GM19324 (cell line): Measurements from ENCODE around the gene PID1.

ENCODE experiments used
- ATAC-seq: cut with Tn5 transposase; IDR thresholded peaks from one replicate; pipeline ENCODE4 v1.9.1; 2021; ENCODE audit warnings: mild to moderate bottlenecking, moderate library complexity; ENCODE audit not compliant: unreplicated experiment, low FRiP score

PID1 gene

DNA sequence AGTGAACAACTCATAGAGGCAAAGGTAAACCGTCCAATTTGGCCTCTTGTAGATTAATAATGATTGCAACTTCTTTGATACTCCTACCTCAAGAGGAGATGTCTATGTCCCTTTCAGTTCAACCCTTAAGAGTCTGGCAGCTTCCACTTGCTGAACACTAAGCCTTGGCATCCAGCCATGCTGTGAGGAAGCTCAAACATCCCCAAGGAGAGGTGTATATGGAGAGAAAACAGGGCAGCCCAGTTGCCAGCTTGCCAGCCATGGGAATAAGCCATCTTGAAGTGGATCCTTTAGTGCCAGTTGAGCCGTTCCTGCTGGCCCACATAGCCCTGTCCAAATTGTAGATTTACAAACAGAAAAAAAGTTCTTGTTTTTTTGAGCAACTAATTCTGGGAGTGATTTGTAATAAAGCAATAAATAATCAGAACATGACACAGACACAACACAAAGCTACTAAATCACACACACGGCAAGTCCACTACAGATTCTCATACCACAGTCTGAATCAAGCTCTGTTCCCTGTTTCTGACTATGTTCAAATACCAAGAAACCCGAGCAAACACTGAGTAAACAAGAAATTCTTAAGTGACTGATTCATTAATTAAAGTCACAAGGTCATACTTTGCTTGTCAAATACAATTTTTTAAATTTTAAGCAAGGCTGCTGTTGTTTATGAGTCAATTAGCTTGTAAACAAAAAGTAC is 96.1 kb downstream of the PID1 start:
- ATAC-seq: no peak

DNA sequence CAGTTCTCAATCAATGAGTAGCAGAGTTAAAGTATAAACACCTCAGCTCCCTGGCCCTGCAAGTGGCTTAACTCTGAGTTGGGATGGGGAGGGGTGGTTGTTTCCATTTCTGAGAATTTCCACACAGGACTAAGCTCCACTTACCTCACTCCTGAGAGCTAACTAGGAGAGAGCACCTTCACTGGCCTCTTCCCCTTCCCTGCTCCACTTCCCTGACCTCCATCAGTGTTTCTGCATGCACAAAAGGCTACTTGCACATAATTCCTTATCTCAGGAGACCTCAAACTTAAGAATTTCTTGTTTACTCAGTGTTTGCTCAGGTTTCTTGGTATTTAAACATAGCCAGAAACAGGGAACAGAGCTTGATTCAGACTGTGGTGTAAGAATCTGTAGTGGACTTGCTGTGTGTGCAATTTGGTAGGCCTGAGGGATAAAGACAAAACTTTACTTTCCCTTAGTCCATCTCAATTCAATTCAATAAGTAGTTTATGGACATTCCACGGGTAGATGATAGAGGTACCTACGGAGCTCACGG is 97.2 kb downstream of the PID1 start:
- ATAC-seq: no peak

DNA sequence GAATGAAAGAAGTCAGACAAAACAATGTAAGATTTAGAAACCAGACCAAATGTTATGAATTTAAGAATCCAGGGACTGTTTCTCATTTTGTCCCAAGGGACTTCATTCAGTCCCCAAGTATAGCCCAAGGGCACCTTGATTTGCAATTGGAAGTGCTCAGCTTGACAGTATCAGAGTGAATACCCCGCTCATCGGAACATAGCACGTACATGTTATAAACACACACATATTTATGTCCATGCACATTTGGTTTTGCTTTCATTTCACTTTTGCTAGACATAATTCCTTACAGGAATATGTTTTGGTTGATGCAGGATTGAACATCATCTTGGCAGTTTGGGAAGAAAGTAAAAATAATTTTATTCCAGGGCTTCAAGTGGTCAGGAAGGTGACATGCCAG is 100.2 kb downstream of the PID1 start:
- no peak for ATAC-seq

DNA sequence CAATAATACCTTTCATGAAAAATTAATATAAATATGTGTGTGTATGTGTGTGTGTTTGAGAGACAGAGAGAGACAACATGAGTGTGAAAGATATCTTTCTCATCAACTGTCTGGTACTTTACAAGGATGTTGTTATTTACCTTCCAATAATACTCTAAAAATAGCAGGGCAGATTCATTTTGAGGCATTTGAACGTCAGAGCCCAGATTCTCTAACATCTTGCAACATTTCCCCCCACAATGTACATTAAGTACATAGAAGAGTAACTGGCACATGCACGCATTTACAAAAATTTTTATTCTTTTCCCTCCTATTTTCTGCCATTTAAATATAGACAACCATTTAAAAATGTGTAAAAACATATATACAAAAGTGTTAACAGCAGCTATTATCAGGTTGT is 100.9 kb downstream of the PID1 start:
- ATAC-seq: no peak

DNA sequence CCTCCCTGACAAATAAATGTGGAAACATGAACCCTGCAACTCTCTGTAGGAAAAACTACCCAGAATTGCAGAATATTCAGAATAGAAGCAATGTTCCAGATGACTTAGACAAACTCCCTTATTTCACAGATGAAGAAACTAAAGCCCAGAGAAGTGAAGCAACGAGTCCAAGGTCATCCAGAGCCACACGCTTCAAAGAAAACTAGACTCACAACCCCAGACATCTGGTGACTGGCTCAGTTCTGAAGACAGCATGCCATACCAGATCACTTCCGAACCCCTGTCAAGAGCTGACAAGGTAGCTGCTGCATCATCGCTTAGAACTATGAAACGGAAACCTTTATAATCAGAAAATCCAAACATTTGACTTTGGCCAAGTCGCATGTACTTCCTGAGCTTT is 101.3 kb downstream of the PID1 start:
- ATAC-seq: no peak

DNA sequence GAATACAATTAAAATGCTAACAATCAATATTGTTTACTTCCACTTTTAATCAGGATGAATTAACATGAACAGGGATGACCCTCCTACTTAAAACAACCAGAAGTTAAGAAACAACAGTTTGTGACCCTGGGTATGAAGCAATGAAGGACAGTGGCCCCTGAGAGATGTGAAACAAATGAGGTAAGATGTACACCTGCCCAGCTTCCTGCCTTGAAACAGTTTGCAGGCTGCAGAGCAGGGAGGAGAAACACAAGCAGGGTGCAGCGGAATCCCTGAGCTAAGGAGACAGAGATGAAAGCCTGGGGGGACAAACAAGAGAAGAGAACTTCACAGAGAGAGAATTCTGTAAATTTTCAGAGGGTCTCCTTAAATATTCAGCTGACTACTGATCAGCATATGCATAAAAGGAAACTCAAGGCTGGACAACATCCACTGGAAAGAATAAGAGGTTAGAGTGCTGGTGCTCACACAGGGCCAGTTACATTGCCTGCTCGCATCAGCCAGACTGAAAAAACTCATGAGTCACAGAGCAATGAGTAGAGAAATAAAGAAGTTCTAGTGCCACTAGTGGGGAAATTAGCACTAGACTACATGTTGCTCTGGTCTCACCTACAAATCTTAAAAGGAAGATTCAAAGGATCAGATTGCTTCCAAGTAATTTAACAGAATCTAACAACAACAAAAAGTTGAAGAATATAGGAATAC is 106.4 kb downstream of the PID1 start:
- ATAC-seq: no peak

DNA sequence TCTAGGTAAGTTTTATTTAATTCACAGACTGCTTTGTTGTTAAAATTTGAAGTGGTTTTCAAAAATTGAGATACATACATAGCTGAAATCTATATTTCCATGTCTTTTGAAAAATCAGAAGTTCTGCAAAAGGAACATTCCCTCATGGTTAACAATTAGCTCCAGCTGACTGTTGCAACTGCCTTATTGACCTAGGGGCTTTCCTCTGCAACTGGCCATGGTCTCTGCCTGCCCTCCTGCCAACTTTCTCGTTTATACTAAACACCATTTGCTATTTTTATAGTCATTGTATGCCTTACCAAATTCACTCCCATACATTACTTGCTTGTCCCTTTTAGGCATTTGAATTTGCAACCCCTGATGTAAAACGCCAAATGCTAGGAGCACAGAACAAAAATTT is 107.2 kb downstream of the PID1 start:
- no peak for ATAC-seq

DNA sequence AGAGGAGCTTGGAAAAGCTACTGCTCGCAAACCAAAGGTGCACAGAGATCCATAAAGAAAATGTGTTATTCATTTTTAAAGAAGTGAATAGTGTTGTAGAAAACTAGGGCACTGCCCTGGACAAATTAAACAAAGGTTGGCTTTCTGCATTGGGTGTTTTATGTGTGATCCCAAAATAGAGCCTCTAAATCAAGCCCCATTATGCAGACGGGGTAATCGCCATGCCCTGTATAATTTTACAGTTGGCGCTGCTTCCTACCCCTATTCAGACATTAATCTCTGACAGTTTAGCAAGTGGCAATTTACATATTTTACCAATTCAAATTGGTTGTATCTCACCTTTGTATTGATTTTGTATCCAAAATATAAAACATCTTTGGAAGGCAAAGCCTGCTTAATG is 109.1 kb downstream of the PID1 start:
- ATAC-seq: no peak

DNA sequence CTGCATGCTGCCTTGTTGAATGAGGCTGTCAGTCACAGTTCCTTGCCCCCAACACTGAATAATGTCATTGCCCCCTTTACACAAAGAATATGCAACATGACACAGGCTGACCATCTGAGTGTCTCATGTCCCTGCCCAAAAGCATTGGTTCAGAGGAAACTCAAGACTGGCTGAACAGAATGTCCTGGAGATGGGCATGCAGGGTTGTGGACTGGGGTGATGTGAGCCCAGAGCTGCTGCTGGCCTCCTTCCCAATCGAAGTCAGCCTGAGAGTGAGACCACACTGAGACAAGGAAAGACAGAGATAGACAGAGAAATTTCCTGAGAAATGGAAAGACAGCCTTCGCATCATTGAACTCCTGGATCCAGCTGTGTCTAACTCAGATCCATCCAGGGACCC is 110.1 kb downstream of the PID1 start:
- no peak for ATAC-seq

DNA sequence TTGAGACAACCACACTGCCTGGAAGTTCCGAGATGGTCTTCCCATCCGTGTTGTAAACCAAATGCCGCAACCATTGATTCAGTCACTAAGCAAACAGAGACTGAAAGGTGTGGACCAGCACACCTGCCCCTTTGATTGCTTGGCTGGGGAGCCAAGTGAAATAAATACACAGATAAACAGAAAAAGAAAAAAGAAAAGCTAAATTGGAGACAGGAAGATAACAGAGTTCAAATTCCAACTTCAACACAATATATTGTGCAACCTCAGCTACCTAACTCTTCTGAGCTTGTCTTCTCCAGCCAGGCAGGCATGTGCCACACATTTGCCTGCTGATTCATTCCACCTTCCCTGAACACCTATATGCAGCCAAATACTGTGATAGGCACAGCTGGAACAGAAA is 110.9 kb downstream of the PID1 start:
- ATAC-seq: no peak

DNA sequence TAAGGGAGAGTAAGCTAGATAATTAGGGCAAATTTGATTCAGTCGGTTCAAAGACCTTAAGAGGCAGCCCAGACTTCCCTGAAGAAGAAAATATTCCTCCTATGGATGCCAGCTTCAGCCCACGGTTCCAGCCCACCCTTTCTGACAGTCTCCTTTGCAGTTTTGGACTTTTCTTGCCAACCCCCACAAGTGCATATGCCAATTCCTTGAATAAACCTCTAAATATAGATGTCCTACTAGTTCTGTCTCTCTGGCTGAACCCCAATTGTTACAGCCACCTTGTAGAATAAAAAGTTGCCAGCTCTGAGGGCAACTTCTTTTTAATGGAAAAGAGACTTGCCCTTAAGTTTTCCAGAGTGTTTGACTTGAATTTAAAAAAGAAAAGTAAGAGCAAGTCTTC is 111.7 kb downstream of the PID1 start:
- no peak for ATAC-seq

DNA sequence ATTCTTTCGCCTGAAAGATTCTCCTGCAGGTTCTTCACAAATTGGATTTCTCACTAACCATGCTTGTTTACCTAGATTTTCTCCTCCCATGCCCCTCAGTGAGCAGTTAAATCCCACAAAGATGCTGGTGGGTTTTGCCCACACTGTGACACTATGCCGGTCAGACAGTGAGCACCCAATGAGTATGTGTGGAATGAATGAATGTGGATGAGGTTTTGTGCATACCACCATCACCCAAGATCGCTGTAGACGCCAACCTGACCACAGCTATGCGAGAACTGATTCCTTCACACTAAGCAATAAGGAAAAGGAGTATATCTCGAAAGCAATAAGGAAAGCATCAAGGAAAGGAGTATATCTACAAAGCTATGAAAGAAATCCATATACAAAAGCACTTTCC is 116.7 kb downstream of the PID1 start:
- no peak for ATAC-seq

DNA sequence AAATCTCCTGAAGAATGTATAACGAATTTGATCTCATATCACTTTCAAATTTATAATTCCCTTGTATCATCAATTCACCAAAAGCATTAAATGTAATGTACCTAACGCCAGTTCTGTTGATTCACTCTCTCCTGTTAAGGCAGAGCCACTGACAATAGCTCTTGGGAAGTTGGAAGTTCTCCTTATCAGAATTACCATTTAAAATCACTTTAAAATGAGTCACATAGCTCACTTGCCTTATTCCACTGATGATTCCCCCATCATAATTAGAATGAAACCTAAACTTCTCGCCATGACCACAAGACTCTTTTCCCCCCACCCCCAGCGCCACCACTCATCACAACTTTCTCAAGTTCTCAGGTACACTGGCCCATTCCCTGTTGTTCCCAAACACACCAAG is 117.1 kb downstream of the PID1 start:
- no peak for ATAC-seq

DNA sequence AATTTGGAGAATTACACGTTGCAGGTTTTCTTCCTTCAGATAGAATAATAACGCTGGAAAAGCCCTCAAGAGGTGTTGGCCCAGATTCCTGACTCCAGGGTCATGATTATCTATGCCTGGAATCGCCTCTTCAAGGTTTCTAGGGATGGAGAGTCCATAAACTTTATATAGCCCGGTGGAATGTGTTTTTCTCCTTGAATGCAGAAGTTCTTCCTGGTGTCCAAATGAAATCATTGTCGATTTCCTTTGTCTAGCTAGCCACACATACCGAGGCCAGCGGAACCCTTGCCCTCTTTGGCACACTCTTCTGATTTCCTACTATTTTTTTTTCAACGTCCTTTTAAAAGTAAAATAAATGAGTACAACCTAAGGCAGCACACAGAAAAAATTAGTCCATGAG is 117.8 kb downstream of the PID1 start:
- ATAC-seq: no peak

DNA sequence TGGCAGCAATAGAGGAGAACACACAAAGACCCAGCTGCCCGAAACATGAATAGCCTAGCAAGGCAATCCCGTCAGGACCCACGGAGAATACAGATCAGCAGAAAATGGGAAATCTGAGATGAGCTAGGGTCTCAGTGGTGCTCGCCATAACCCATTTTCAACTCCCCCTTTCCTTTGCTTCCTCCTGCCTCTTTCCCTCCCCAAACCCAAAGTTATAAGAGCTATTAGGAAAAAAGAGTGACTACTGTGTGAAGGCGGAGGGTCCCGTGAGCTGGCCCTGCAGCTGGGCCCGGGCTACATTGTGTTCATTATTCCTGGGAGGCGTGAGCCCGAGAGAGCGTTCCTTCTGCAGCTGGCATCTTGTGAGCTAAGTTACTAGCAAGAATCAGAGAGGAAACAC is 118.4 kb downstream of the PID1 start:
- ATAC-seq: no peak

DNA sequence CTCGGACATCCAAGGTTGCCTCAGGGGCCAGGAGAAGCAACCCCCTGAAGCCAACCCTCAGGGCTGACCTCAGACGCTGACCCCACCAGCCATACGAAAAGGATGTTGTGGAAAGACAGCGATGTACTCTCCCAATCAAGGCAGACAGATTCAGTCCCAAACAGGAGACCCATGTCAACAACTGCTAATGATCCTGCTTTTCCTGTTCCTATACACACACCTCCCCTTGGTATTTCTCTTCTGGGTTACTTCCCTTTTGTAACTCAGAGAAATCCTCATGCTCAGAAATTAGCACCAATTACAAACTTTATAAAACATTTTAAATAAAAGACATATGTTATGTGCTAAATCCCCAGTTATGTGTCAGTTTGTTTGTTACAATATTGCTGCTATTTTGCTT is 120.8 kb downstream of the PID1 start:
- ATAC-seq: no peak

DNA sequence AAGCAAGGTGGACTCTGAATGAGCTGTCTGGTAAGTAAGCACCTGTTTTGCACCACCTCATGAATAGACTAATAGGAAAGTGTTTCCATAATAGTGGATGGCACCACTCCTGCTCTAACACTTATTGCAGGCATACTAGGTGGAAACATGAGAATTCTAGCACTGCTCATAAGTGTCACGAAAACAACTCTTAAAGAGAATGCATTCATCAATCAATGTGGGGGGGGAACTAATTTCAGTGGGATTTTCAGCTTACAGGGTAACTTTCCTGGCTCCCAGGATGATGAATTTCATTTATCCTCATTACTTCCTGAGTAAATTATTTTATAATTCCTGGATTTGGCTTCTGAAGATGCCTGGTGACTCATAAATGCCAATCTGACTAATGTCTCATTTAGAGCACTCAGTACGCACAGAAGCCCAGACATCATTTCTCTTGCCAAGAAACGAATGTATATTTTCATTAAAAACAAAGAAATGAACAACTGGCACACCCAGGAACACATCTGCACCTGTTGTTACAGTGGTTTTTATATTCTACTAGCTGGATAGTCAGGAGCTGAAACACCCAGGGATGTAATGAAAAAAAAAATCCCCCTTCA is 129.6 kb downstream of the PID1 start:
- no peak for ATAC-seq

DNA sequence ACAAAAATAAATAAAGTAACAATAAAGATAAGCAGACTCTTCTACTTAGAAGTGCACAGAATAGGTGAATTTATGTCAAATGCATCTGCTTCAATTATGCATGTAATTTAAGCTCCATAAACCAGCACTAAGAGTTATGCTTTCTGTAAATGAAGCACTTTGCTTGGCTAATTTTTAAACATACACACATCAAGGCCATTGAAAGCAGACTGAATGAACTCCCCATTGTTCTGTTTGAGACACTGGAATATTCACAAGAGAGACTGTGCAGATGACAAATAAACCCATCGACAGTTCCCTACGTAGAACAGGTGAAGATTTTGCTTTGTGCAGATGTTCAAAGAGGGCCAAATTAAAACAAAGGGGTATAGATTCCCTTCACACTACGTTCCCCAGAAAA is 133.4 kb downstream of the PID1 start:
- ATAC-seq: no peak

DNA sequence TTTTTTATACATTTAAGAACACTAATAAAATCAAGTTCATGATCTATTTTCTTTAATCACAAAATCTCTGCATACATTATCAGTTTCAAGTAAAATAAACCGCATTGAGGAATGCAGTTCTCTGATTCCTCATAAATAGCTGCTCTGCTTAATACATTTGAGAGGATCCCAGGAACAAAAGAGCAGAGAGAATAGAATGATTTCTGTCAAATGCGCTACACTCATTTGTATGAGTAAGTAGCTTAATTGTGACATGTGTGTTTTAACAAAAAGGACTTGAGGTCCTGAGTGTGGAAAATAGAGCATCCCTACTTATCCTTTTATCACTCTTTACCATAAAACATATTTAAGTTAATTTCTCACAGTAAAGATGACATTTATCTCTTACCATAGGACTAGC is 134.0 kb downstream of the PID1 start:
- ATAC-seq: no peak

DNA sequence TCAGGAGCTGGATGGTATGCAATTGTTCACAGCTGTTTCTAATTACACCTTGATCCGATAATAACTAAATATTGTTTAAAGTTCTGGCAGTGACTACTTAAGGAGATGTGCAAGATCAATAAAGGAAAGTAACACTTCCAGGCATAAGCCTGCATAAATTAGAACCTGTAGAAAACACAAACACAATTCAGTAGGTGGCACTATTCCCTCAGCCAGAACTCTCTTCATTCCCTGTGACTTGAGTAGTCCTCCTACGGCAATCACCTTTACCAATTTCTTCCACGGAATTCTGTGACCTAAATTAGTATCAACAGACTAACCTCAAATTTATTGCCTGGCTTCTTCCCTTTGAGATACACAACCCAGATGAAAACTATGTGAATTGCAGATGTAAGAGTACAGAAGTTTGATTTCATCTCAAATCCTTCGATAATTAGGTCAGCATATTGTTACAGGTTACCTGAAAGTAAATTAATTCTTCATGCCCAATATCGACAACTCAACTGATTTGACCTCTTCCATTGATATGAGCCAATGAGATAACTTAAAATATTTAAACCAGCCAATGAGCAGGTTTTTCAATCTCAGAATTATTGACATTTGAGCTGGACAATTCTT is 137.8 kb downstream of the PID1 start:
- ATAC-seq: no peak

DNA sequence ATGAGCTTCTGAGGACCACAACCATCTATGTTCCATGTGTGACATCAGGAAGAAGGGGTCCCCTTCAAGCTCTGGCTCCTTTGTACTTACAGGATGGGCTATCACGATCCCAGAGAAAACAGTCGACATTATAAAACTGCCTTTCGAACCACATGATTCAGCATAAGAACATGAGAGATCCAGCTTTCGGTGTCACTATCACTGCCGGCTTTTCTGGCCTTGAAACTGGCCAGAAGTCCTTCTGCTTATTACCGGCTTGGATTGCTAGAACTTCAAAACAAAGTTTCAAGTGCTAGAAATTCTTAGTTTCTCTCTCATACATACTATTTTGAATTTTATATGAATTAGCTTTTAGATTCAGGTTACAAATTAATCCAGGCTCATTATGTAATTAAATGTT is 138.9 kb downstream of the PID1 start:
- ATAC-seq: no peak
